Esophagus muscularis mucosa (tissue), 4 donors: ENCODE measurements around the gene LCOR. TPM values are rescaled to one million over a fixed set of nuclear protein-coding genes. Genes with fewer than 3 reads are reported as not detected.

Experiments used
- DNase-seq: peaks from one replicate; pipeline ENCODE4 v3.0.0-alpha.2; 2017; ENCODE audit errors: extremely low spot score
- H3K27ac ChIP-seq, 4 donors: fragments of 200-600 bp; sonication (generic); replicated peaks in 1 of 4; 1 replicate in 3 of 4; 2 replicates in 1 of 4; pipeline ENCODE4 v1.5.1; 2016 to 2019; ENCODE audit warnings: mild to moderate bottlenecking in 1 of 4
- H3K27me3 ChIP-seq, 4 donors: fragments of 200-600 bp; sonication (generic); one replicate each; pipeline versions ENCODE4 v1.5.1 to v1.6.0; 2016 to 2019
- H3K36me3 ChIP-seq, 4 donors: fragments of 200-600 bp; sonication (generic); one replicate each; pipeline ENCODE4 v1.5.1; 2016 to 2019
- H3K4me1 ChIP-seq, 4 donors: fragments of 200-600 bp; sonication (generic); one replicate each; pipeline ENCODE4 v1.5.1; 2016 to 2019
- H3K4me3 ChIP-seq, 4 donors: fragments of 200-600 bp; sonication (generic); 1 replicate in 2 of 4; 2 replicates in 2 of 4; pipeline ENCODE4 v1.5.1; 2016 to 2019; ENCODE audit warnings: mild to moderate bottlenecking in 4 of 4, moderate library complexity in 1 of 4
- H3K9me3 ChIP-seq, 4 donors: fragments of 200-600 bp; sonication (generic); 1 replicate in 3 of 4; 2 replicates in 1 of 4; pipeline ENCODE4 v1.5.1; 2016 to 2019
- EP300 ChIP-seq: sonication (generic); formaldehyde crosslinking; IDR thresholded peaks from one replicate; pipeline ENCODE4 v1.6.1; 2017; ENCODE audit warnings: antibody characterized with exemption
- POLR2A ChIP-seq: fragments of 450-650 bp; IDR thresholded peaks from one replicate; pipeline ENCODE4 v1.6.1; 2017; ENCODE audit warnings: antibody characterized with exemption, moderate library complexity, mild to moderate bottlenecking, low read depth
- POLR2AphosphoS5 ChIP-seq, 2 donors: sonication (generic); formaldehyde crosslinking; IDR thresholded peaks; one replicate each; pipeline ENCODE4 v1.6.1; 2017; ENCODE audit warnings: antibody characterized with exemption in 2 of 2
- WGBS: methylation state at CpG from one replicate; pipeline ENCODE4 v1.1.5; 2018; 5-methylcytosine and 5-hydroxymethylcytosine counted together
- intact Hi-C: fragments of 100-400 bp; cut with DNase I; formaldehyde crosslinking; loops from one replicate; pipeline ENCODE4 v1.15.1; 2023
- total RNA-seq, 4 donors: library from RNA; depleted of rRNA; stranded (reverse); fragments of >200 nt; gene quantifications; one replicate each; pipeline versions ENCODE4 v1.1.0 to v1.2.1, GENCODE V29; 2016
- TF ChIP-seq, protein P1 (sequence below), 3 experiments: fragments of 200-600 bp in 2 of 3; fragments of 450-650 bp in 1 of 3; sonication (generic) in 2 of 3; IDR thresholded peaks; one replicate each; pipeline ENCODE4 v1.5.1; 2017 to 2019; ENCODE audit warnings: antibody characterized with exemption in 3 of 3, mild to moderate bottlenecking in 2 of 3, moderate library complexity in 1 of 3

LCOR gene
- total RNA-seq, 4 donors from 2014 or later = 23.1 to 43.2 (median 29.4) TPM

DNA sequence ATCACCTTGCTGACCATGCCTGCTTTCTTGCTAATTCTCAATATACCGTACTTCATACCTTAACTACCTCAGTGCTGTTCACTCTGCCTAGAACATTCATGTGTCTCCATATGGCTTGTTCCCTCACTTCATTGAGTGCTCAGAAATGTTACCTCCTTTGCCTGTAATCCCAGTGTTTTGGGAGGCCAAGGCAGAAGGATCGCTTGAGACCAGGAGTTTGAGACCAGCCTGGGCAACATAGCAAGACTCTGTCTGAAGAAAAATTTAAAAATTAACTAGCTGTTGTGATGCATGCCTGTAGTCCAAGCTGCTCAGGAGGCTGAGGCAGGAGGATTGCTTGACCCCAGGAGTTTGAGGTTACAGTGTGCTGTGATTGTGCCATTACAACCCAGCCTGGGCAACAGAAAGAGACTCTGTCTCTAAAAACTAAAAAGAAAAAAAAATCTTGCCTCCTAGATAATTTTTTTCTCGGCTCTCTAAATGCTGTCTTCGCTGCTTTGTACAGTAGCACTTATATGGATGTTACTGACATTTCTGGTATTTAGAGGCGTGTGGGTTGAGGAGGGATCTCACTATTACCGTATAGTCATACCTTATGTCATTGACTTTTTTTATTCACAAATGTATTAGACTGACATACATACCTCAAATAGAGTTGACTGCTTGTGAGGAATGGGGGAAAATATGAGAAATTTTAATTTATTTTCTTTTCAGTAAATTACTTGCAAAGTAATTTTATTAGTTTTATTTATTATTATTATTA, 63.7 kb downstream of the LCOR start:
- TF ChIP-seq, protein P1, sequence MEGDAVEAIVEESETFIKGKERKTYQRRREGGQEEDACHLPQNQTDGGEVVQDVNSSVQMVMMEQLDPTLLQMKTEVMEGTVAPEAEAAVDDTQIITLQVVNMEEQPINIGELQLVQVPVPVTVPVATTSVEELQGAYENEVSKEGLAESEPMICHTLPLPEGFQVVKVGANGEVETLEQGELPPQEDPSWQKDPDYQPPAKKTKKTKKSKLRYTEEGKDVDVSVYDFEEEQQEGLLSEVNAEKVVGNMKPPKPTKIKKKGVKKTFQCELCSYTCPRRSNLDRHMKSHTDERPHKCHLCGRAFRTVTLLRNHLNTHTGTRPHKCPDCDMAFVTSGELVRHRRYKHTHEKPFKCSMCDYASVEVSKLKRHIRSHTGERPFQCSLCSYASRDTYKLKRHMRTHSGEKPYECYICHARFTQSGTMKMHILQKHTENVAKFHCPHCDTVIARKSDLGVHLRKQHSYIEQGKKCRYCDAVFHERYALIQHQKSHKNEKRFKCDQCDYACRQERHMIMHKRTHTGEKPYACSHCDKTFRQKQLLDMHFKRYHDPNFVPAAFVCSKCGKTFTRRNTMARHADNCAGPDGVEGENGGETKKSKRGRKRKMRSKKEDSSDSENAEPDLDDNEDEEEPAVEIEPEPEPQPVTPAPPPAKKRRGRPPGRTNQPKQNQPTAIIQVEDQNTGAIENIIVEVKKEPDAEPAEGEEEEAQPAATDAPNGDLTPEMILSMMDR (IDR thresholded peaks at IDR 0.05) = no peak
- no peak for TF ChIP-seq POLR2A
- no peak for TF ChIP-seq EP300
- TF ChIP-seq POLR2AphosphoS5 (IDR thresholded peaks at IDR 0.05) = no peak
- Histone ChIP-seq H3K27ac (no peak overlapping the region), H3K9me3 (peaks cover 0 to 6% (median 0%) of the 10 kb centered on the region in 4 donors), H3K36me3 (peaks cover 0 to 3% (median 0%) of the 10 kb centered on the region in 4 donors), H3K4me3 (no peak overlapping the region), H3K27me3 (no peaks in the 10 kb centered on the region), H3K4me1 (peaks cover 14 to 37% (median 22%) of the 10 kb centered on the region in 4 donors)
- DNase-seq = no peak
- intact Hi-C loops = no loop called here
- 93% methylated on average over 6 of the region's 6 CpGs for WGBS

DNA sequence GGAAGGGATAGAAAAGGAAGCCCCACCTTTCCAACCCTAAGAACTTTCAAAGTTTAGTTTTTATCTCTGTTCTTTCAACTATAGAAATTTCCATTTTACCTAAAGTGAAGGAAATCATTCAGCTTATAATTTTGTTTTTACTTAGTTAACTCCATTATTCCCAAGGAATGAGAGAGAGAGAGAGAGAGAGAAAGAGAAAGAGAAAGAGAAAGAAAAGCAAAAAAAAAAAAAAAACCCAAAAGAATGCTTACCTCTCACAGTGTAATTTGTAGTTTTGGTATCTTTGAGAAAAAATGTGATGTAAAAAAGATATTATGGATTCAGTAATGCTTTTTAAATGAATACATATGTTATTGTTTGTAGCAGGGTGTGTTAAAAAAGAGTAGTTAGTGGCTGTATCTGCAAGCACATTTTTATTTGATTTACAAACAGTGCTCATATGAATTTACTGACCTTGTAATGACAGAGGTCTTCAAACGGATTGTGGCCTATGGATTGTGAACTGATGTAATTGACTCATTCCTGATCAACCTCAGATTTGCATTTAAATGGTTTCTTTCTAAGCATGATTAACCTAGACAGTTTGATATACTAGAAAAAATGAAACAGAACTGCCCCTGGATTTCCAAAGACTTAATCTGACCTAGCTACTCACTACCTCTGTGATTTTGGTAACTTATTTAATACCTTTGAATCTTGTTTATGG, 64.9 kb downstream of the LCOR start:
- Histone ChIP-seq H3K4me1 (peaks cover 14 to 37% (median 22%) of the 10 kb centered on the region in 4 donors), H3K27ac (no peak overlapping the region), H3K36me3 (peaks cover 0 to 3% (median 0%) of the 10 kb centered on the region in 4 donors), H3K9me3 (peaks cover 0 to 6% (median 0%) of the 10 kb centered on the region in 4 donors), H3K27me3 (no peaks in the 10 kb centered on the region), H3K4me3 (no peak overlapping the region)
- 50% methylated on average over 1 of the region's 1 CpG for WGBS
- intact Hi-C loops = no loop called here
- no peak for DNase-seq
- no peak for TF ChIP-seq POLR2AphosphoS5 (IDR thresholded peaks at IDR 0.05)
- TF ChIP-seq, protein P1 (IDR thresholded peaks at IDR 0.05) = no peak
- no peak for TF ChIP-seq POLR2A
- TF ChIP-seq EP300 = no peak

DNA sequence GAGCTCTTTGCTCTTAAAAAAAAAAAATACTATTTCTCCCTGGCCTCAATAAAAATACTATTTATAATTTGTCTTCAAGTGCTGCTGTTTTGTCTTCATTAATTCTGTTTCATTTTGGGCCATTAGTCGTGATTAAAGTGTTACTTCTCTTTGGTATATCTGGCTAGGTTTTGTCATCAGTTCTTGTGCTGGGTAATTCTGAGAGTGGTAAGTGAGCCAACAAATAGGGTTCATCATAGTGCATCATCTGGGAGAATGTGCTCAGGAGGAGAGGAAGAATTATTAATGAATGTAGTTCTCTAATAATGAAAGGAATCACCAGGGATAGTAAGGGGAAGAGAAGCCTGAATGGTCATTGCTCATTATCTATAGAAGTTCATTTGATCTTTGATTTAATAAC, 70.0 kb downstream of the LCOR start:
- H3K4me3 ChIP-seq = no peak overlapping the region
- no peak for DNase-seq
- TF ChIP-seq, protein P1 (IDR thresholded peaks at IDR 0.05) = no peak
- TF ChIP-seq POLR2A (no peak), POLR2AphosphoS5 (IDR thresholded peaks at IDR 0.05) (no peak), EP300 (no peak)
- no peaks in the 10 kb centered on the region for H3K27me3 ChIP-seq
- H3K36me3 ChIP-seq = no peaks in the 10 kb centered on the region
- intact Hi-C loops = no loop called here
- WGBS = 77% methylated on average over 1 of the region's 1 CpG
- H3K4me1 ChIP-seq = peaks cover 22 to 41% (median 31%) of the 10 kb centered on the region in 4 donors
- H3K27ac ChIP-seq = no peak overlapping the region
- H3K9me3 ChIP-seq = no peaks in the 10 kb centered on the region

DNA sequence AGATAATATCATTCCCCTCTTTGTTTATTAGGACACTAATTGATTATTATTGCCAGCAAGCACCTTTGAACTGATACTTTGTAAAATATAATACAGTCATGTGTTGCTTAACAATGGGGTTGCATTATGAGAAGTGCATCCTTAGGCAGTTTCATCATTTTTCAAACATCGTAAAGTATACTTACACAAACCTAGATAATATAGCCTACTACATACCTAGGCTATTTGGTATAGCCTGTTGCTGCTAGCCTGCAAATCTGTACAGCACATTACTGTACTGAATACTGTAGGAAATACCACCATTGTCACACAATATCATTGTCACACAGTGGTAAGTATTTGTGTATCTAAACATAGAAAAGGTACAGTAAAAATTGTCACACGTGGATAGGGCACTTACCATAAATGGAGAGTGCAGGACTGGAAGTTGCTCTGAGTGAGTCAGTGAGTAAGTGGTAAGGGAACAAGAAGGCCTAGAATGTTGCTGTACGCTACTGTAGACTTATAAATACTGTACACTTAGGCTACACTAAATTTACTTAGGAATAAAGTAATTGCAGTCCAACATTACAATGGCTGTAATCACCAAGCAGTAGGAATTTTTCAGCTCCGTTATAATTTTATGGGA, 70.7 kb downstream of the LCOR start:
- no peak overlapping the region for H3K27ac ChIP-seq
- H3K27me3 ChIP-seq = no peaks in the 10 kb centered on the region
- intact Hi-C loops = no loop called here
- H3K4me3 ChIP-seq = no peak overlapping the region
- H3K9me3 ChIP-seq = no peaks in the 10 kb centered on the region
- H3K4me1 ChIP-seq = peaks cover 22 to 45% (median 35%) of the 10 kb centered on the region in 4 donors
- no peaks in the 10 kb centered on the region for H3K36me3 ChIP-seq
- WGBS = 88% methylated on average over 4 of the region's 4 CpGs
- no peak for DNase-seq
- no peak for TF ChIP-seq POLR2A
- no peak for TF ChIP-seq EP300
- TF ChIP-seq, protein P1 (IDR thresholded peaks at IDR 0.05) = no peak
- no peak for TF ChIP-seq POLR2AphosphoS5 (IDR thresholded peaks at IDR 0.05)
